Activated B cell treated with CpG ODN at 0.5 μM for 24 hours (primary cell): Measurements from ENCODE around the gene MLLT3. TPM values are rescaled to one million over a fixed set of nuclear protein-coding genes. Genes with fewer than 3 reads are reported as not detected.

ENCODE experiments used
- ATAC-seq: fragments of 200-7000 bp; cut with Tn5 transposase; one replicate; pipeline ENCODE4 v1.10.0; 2021; ENCODE audit warnings: low read depth, mild to moderate bottlenecking, moderate library complexity
- CTCF ChIA-PET: fragments of 350-600 bp; sonication (Branson Sonifier 250); formaldehyde crosslinking; loops from one replicate; lab custom pipeline; 2021; ENCODE audit warnings: antibody characterized with exemption; lab: Charles Lee
- POLR2A ChIA-PET: fragments of 350-600 bp; sonication (Branson Sonifier 250); formaldehyde crosslinking; loops from one replicate; lab custom pipeline; 2021; ENCODE audit warnings: antibody characterized with exemption; lab: Charles Lee
- DNase-seq: peaks from one replicate; pipeline ENCODE4 v3.0.0; 2022
- H3K27ac Mint-ChIP-seq: one replicate; pipeline ENCODE4 v1.8.0; 2020; ENCODE audit warnings: mixed read lengths
- H3K27me3 Mint-ChIP-seq: one replicate; pipeline ENCODE4 v1.8.0; 2021; ENCODE audit warnings: mixed read lengths
- H3K36me3 Mint-ChIP-seq: one replicate; pipeline ENCODE4 v1.8.0; 2021; ENCODE audit warnings: low read depth, mixed read lengths
- H3K4me1 Mint-ChIP-seq: one replicate; pipeline ENCODE4 v1.8.0; 2021; ENCODE audit warnings: mixed read lengths
- H3K4me3 Mint-ChIP-seq: one replicate; pipeline ENCODE4 v1.8.0; 2020; ENCODE audit warnings: mild to moderate bottlenecking, mixed read lengths
- H3K9me3 Mint-ChIP-seq: one replicate; pipeline ENCODE4 v1.8.0; 2020; ENCODE audit warnings: mixed read lengths
- CTCF ChIP-seq: fragments of 200-600 bp; IDR thresholded peaks from one replicate; pipeline ENCODE4 v1.8.0; 2022; ENCODE audit warnings: antibody characterized with exemption, mild to moderate bottlenecking
- intact Hi-C: fragments of 100-400 bp; cut with micrococcal nuclease; formaldehyde crosslinking; loops from one replicate; pipeline ENCODE4 v1.15.1; 2024
- total RNA-seq: library from RNA; stranded (reverse); gene quantifications from 2 replicates; pipeline ENCODE4 v1.2.3, GENCODE V29; 2022

MLLT3 gene
- total RNA-seq, 1 donor from 2014 or later, result 1.5 TPM

GRCh38 chr9:20349568-20349967, 272.7 kb downstream of the MLLT3 start:
- no peak for ATAC-seq
- CTCF ChIA-PET, result no interaction called here

GRCh38 chr9:20343325-20343724, 279.0 kb downstream of the MLLT3 start:
- intact Hi-C loops, result no loop called here
- POLR2A ChIA-PET, result no interaction called here
- Mint-ChIP-seq H3K4me3 (no peak overlapping the region), H3K27ac (no peak overlapping the region), H3K36me3 (no peaks in the 10 kb centered on the region), H3K9me3 (no peaks in the 10 kb centered on the region), H3K27me3 (peaks cover 4% of the 10 kb centered on the region), H3K4me1 (no peaks in the 10 kb centered on the region)
- no peak for TF ChIP-seq CTCF
- DNase-seq, result no peak
- no peak for ATAC-seq
- CTCF ChIA-PET, result no interaction called here

More at GRCh38 chr9:20349568-20349967, 272.7 kb downstream of the MLLT3 start:
- Mint-ChIP-seq H3K36me3 (no peaks in the 10 kb centered on the region), H3K27me3 (no peaks in the 10 kb centered on the region), H3K9me3 (no peaks in the 10 kb centered on the region), H3K4me1 (no peaks in the 10 kb centered on the region), H3K4me3 (no peak overlapping the region), H3K27ac (no peak overlapping the region)
- TF ChIP-seq CTCF, result no peak
- POLR2A ChIA-PET, result no interaction called here
- no peak for DNase-seq
- intact Hi-C loops, result no loop called here

GRCh38 chr9:20340511-20340861, 281.8 kb downstream of the MLLT3 start:
- ATAC-seq (no peak), DNase-seq (no peak)
- CTCF ChIA-PET, result no interaction called here
- Mint-ChIP-seq H3K27me3 (peaks cover 9% of the 10 kb centered on the region), H3K4me1 (no peaks in the 10 kb centered on the region), H3K9me3 (no peaks in the 10 kb centered on the region), H3K36me3 (no peaks in the 10 kb centered on the region), H3K27ac (no peak overlapping the region), H3K4me3 (no peak overlapping the region)
- intact Hi-C loops, result no loop called here
- POLR2A ChIA-PET, result no interaction called here
- TF ChIP-seq CTCF, result no peak

GRCh38 chr9:20335668-20336332, 286.5 kb downstream of the MLLT3 start:
- ChIA-PET POLR2A (no interaction called here), CTCF (no interaction called here)
- DNase-seq, result no peak
- no peak overlapping the region for H3K4me3 Mint-ChIP-seq
- H3K36me3 Mint-ChIP-seq, result no peaks in the 10 kb centered on the region
- H3K9me3 Mint-ChIP-seq, result no peaks in the 10 kb centered on the region
- no peaks in the 10 kb centered on the region for H3K4me1 Mint-ChIP-seq
- H3K27me3 Mint-ChIP-seq, result peaks cover 15% of the 10 kb centered on the region
- no peak for TF ChIP-seq CTCF
- no peak overlapping the region for H3K27ac Mint-ChIP-seq
- ATAC-seq, result no peak
- intact Hi-C loops, result no loop called here

- Mint-ChIP-seq H3K27ac (no peak overlapping the region), H3K4me1 (no peaks in the 10 kb centered on the region), H3K9me3 (no peaks in the 10 kb centered on the region), H3K27me3 (peaks cover 14% of the 10 kb centered on the region), H3K4me3 (no peak overlapping the region), H3K36me3 (no peaks in the 10 kb centered on the region)
- DNase-seq (no peak), ATAC-seq (no peak)
- no peak for TF ChIP-seq CTCF
- intact Hi-C loops, result no loop called here
- ChIA-PET CTCF (no interaction called here), POLR2A (no interaction called here)
Measured at GRCh38 chr9:20333991-20334390, 288.3 kb downstream of the MLLT3 start.
